HG03571 (cell line): ENCODE data around the gene NOL7.

Experiments
- ATAC-seq: cut with Tn5 transposase; IDR thresholded peaks from one replicate; pipeline ENCODE4 v1.9.1; 2021; ENCODE audit not compliant: unreplicated experiment

The NOL7 gene

DNA sequence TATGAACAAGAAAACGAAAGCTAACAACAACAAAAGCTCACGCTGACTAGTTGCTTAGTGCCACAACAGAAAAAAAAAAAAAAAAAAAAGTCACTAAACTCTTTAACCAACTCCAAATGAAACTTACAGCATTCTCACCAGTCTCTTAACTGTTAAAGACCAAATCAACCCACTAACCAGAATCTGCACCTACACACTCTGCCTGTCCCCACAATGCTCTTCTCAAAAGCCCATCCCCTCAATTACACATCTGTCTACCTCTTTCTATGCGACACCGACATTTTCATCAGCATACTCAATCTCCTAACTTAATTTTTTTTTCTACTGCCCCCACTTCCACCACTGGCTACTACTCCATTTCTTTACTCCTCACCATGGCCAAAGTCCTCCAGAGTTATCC lies 34.3 kb downstream of the NOL7 start:
- ATAC-seq = no peak

DNA sequence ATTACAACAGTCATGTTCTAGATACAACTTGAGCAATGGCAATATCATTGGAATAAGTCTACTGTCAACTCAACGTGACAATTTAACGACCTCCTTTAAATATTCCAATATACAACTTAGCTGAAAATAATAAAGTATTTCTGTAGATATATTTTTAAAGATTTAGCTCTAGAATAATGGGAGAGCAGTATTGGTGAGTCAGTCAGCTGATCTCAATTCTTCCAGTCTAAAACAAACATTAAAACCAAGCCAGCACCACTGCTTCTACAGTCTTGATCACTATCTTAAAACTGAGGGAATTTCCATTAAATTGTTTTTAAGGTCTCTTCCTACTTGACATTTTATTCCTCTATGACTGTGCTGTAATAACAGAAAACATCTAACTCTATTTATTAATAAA lies 38.2 kb downstream of the NOL7 start:
- no peak for ATAC-seq

DNA sequence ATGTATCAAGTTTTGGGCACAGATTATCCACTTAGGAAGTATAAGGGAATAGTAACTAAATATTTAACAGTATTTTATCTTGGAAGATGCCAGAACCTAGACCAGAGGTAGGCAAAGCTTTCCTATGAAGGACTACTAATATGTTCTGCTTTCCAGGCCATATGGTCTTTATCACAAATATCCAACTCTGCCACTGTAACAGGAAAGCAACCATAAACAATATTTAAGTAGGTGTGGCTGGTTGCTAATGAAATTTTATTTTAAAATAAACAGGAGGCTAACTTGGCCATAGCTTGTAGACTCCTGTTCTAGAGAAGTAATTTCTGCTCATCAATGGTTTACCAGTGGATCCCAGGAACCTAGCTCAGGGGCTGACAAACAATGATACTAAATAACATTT lies 39.4 kb downstream of the NOL7 start:
- ATAC-seq = no peak

DNA sequence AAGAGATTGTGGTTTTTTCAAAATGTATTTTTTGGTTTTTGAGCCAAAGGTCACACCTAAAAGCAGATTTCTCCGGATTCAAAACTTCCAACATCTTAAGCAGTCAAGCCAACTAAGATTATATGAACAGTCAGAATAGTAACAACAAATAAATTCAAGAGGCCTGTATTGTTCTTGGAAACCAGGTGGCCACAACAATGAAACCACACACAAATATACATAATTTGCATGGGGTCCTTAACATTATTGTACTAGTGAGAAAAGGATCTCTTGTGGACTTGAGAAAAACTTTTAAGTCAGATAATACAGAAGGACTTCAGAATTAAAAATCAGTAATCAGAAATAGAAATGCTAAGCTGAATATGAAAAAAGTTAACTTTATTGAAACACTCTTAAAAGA lies 40.6 kb downstream of the NOL7 start:
- no peak for ATAC-seq

GRCh38 chr6:13660273-13660672 lies 45.1 kb downstream of the NOL7 start:
- no peak for ATAC-seq

DNA sequence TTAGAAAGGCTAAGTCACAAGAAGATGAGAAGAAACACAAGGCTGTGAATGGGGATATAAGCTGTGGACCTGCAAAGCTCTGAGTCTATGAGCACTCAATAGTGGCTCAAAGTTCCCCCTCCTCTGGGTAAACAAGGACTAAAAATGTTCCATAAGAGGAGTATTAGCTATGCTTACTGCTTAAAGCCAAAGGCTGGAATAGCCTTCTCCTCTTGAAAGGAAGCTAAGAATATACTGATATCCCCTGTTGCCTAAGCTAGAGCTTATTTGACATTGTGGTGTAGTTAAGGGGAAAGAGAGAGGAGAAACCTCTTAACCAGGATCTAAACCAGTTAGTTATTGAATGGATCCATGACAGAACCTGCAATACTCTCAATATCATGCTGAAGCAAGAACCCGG lies 45.8 kb downstream of the NOL7 start:
- ATAC-seq = no peak

- ATAC-seq = no peak
These were observed 46.5 kb downstream of the NOL7 start for GRCh38 chr6:13661647-13662046.

GRCh38 chr6:13662651-13663334 lies 47.7 kb downstream of the NOL7 start:
- ATAC-seq = no peak

DNA sequence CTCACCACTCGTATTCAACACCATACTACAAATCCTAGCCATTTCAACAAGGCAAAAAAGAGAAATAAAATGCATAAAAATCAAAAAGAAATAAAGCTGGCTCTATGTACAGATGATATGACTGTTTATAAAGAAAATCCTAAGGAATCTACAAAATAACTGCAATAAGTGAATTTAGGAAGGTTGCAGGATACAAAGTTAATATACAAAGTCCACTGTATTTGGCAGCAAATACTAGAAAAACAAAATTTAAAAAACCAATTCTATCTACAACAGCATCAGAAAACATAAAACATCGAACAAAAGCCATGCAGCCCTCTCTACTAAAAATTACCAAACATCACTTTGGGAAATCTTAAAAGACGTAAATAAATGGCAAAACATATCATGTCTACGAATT lies 48.9 kb downstream of the NOL7 start:
- no peak for ATAC-seq

DNA sequence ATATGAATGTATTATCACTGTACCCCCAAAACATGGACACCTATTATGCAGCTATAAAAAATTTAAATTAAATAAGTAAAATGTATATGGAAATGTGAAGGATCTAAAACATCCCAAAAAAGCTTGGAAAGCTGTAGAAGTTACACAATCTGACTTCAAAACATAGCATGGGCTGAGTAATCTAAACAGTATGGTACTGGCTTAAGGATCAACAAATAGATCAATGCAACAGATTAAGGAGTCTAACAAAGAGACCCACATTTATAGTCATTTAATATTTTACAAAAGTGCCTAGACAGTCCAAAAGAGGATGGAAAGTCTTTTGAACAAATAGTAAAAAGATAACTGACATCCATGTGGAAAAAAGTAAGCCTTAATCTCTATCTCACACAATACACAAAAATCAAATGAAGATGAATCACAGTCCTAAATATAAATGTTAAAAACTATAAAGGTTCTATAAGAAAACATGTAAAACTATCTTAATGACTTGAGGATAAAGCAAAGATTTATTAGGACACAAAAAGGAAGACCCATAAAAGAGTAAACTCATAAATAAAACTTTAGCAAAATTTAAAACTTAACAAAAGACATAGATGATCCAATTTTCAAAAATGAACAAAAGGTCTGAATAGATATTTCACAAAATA lies 49.7 kb downstream of the NOL7 start:
- no peak for ATAC-seq

DNA sequence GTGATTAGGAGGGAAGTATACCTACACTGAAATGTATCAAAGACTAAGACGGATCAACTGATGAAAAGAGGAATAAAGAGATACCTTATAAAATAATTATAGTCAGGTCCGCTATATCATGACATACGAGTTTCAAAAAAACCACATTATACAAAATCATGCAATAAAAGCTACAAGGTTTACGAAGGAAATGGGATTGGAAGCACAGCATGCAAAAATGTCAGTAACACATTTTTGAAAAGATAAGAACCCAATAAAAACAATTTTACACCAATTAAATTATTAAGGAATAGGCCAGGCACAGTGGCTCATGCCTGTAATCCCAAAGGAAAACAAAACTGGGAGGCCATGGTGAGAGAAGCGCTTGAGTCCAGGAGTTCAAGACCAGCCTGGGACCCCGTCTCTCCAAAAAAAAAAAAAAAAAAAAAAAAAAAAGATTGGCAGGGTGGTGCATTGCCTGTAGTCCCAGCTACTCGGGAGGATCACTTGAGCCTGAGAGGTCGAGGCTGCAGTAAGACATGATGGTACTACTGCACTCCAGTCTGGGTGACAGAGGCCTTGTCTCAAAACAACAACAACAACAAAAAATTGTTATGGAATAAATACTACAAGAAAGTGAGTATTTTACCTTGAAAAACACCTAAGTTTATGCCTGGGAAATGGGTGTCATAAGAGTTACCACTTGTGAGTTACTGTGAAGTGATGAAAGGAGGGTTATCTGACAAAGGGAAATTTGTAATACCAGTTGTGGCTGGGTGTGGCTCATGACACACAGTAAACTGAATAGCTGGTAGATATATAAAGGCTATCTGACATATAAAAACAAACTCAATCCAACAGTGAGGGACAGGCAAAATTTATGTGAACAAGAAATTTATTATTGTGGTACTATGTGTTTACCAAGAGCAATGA lies 51.3 kb downstream of the NOL7 start:
- ATAC-seq = no peak

DNA sequence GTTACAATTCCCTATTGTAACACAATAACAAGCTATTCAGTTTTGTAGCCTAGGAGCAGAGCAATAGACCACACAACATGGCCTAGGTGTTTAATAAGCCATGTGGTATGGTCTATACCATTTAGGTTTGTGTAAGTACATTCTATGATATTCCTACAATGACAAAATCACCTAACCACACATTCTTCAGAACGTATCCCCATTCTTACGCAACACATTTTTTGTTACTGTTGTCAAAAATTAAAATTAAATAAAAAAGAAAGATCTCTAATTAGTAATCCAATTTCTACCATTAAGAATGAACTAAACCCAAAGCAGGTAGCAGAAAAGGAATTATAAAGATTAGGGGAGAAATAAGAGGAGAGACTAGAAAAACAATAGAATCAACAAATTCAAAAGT lies 52.5 kb downstream of the NOL7 start:
- ATAC-seq = no peak

DNA sequence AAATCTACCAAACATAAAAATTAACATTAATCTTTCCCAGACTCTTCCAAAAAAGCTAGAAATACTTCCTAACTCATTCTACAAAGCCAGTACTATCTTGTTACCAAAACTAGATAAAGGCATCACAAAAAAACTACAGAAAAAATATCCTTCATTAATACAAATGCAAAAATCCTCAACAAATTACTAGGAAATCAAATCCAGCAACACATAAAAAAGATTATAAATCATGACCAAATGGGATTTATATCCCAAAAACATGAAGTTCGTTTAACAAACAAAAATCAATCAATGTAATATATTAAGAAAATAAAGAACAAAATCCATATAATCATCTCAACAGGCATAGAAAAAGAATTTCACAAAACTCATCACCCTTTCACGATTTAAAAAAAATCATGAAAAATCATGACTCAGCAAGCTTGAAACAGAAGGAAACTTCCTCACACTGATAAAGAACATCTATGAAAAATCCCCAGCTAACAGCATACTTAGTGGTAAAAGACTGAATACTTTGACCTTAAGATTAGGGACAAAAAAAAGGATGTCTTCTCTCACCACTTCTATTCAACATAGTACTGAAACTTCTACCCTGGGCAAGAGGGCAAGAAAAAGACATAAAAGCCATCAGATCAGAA lies 53.3 kb downstream of the NOL7 start:
- no peak for ATAC-seq

GRCh38 chr6:13669476-13669875 lies 54.3 kb downstream of the NOL7 start:
- ATAC-seq = no peak
